ES-I3 (cell line): Measurements from ENCODE around the gene VIT.

Experiments used
- H3K36me3 ChIP-seq: 2 replicates; pipeline ENCODE4 v1.6.1; 2013; ENCODE audit warnings: mild to moderate bottlenecking, low read length, control low read depth, moderate library complexity; ENCODE audit not compliant: insufficient read depth
- H3K4me1 ChIP-seq: 2 replicates; pipeline ENCODE4 v1.6.1; 2013; ENCODE audit warnings: mild to moderate bottlenecking, control low read depth, low read length; ENCODE audit not compliant: insufficient read depth
- H3K9ac ChIP-seq: 2 replicates; pipeline ENCODE4 v1.6.1; 2013; ENCODE audit warnings: low read depth, mild to moderate bottlenecking, low read length, moderate library complexity
- H3K9me3 ChIP-seq: 2 replicates; pipeline ENCODE4 v1.6.1; 2013; ENCODE audit warnings: mild to moderate bottlenecking, low read length, moderate library complexity; ENCODE audit not compliant: control insufficient read depth, insufficient read depth

VIT gene

DNA sequence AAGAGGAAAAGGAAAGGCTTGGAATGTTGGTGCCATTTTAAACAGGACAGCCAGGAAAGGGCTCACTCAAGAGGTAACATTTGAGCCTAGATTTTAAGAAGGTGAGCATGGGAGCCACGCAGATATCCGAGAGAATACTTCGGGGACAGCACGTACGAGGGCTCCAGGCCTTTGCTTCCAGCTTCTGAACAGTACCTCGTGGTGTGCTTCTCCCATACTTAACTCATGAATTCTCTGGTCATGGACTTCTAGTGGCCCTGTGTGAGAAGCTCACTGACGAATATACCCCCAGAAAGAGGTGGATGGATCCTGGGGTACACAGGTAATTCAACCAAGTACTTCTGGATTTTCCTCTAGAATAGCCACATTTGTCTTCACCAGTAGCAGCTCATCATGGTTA, 2.7 kb upstream of the VIT start:
- Histone ChIP-seq H3K36me3 (no peaks in the 10 kb centered on the region), H3K9ac (no peak overlapping the region), H3K9me3 (no peaks in the 10 kb centered on the region), H3K4me1 (peaks cover 8% of the 10 kb centered on the region)

DNA sequence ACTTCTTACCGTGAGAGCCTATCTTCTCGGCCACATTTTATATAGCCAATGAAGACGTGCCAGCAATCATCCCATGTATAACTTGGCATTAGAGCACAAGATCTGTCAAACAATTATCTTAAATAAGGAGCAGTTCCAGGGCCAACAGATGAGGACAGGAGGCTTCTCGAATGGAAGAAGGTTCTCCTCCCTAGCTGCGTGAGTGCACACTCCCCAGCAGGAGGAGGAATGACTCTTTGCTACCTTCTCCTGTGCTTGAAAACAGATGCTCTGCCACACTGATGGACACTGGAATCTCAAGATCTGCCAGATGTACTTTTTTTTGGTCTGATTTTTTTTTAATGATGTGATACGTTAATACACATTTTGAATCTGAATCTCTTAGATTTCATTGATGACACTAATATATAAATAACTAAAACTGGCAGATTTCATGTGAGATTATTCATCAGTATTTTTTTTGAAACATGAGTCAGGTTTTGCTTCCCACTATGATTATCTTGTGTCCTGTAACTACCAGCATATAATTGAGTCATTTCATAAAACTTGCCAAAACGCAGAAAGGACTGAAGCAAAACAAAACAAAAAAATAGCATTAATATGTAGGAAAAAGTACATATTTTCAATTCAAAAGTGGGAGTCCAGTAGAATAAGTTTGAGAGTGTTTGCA, 626 bp upstream of the VIT start:
- H3K9me3 ChIP-seq: no peaks in the 10 kb centered on the region
- H3K4me1 ChIP-seq: peaks cover 8% of the 10 kb centered on the region
- no peak overlapping the region for H3K9ac ChIP-seq
- H3K36me3 ChIP-seq: no peaks in the 10 kb centered on the region

DNA sequence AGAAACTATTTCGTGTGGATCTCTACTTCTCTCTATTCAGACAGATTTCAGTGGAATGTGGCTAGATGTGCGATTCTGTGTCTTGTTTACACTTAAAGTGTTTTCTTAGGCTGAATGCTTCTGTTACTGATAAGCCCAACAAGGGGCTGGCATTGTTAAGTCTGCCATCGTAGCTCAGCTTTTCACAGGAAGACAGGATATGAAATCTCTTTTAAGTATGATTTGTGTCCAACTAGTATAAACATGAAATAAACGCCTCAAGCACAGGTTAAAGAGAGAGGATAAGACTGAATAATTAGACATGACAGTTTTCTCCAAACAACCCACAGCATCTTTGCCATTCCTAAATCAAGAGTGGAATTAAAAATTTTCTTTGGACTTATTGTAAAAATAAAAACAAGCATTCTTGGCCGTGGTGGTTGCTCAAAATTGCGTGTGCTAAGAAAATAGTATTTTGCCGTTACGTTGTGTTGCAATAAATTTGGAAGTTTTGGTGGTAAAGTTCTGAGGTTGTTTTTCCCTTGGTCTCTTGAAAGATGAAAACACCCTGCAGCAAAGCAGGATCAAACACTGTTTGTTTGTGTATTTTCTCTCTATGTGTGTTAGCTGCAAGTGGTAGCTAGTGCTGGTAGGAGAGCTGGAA, 1.0 kb downstream of the VIT start:
- peaks cover 18% of the 10 kb centered on the region for H3K4me1 ChIP-seq
- no peaks in the 10 kb centered on the region for H3K36me3 ChIP-seq

DNA sequence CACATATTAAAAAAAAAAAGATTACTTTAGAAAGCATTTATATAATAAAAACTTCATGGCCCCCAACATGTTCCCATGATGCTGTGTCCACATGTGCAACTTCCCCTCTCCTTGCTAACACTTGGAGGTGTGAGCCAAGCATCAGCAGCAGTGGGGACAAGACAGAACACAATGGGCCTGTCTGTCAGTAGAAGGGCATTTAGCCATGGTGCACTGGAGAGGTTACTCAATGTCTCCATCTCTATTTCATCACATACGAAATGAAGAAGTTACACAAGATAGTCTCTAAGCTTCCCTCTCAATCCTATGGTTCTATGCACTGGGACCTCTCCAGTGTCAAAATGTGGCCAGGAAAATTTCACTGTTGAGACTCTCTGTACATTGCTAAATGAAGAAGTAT, 2.5 kb downstream of the VIT start:
- Histone ChIP-seq H3K9me3 (no peaks in the 10 kb centered on the region), H3K9ac (no peak overlapping the region), H3K4me1 (peaks cover 18% of the 10 kb centered on the region), H3K36me3 (no peaks in the 10 kb centered on the region)

More for the DNA sequence above, 1.0 kb downstream of the VIT start:
- Histone ChIP-seq H3K9me3 (no peaks in the 10 kb centered on the region), H3K9ac (no peak overlapping the region)

DNA sequence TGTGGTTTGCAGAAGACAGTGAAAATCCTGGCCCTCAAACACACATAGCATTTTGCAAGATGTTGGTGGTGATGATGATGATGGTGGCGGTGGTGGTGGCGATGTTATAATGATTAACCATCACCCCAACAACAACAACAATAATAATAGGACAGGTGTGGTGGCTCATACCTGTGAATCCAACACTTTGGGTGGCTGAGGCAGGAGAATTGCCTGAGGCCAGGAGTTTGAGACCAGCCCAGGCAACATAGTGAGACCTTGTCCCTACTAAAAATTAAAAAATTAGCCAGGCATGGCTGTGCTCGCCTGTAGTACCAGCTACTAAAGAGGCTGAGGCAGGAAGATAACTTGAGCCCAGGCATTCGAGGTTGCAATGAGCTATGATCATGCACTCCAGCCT, 3.8 kb downstream of the VIT start:
- peaks cover 18% of the 10 kb centered on the region for H3K4me1 ChIP-seq
- no peaks in the 10 kb centered on the region for H3K9me3 ChIP-seq
- H3K36me3 ChIP-seq: no peaks in the 10 kb centered on the region
- no peak overlapping the region for H3K9ac ChIP-seq

DNA sequence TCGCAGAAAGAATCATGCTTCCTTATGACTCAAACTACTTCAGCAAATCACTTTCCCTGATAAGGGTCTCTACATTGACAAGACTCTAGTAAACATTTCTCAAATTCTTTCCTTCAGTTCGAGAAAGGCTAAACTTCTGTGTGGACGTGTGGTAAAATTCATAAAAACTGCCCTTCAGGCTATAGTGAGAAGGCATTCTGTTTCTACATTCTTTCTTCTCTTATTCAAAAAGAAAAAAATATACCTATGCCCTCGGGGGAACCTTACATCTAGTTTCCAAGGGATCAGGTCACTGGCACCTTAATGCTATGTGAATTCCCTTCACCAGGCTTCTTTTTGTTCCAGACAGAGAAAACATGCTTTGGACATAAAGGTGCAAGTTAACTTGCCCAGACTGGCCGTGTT, 4.9 kb downstream of the VIT start:
- H3K4me1 ChIP-seq: peaks cover 18% of the 10 kb centered on the region
- no peaks in the 10 kb centered on the region for H3K36me3 ChIP-seq
- no peak overlapping the region for H3K9ac ChIP-seq
- H3K9me3 ChIP-seq: no peaks in the 10 kb centered on the region

DNA sequence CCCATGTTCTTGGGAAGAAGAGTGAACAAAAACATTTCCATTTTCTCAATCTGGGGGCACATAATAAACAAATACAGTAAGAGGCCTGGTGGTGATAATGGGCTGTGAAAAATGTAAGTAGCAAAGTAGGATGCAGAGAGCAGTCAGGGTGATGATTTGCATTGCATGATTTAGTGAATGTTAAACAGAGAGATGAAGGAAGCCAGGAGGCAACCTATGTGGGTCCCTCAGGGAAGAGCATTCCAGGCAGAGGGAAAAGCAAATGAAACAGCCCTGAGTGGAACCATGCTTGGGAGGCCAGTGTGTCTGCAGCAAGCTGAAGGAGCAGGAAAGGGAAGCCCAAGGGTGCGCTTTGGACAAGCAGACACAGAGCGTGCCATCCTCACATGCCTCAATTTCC, 5.4 kb downstream of the VIT start:
- no peak overlapping the region for H3K9ac ChIP-seq
- H3K4me1 ChIP-seq: peaks cover 18% of the 10 kb centered on the region
- H3K36me3 ChIP-seq: no peaks in the 10 kb centered on the region
- no peaks in the 10 kb centered on the region for H3K9me3 ChIP-seq

DNA sequence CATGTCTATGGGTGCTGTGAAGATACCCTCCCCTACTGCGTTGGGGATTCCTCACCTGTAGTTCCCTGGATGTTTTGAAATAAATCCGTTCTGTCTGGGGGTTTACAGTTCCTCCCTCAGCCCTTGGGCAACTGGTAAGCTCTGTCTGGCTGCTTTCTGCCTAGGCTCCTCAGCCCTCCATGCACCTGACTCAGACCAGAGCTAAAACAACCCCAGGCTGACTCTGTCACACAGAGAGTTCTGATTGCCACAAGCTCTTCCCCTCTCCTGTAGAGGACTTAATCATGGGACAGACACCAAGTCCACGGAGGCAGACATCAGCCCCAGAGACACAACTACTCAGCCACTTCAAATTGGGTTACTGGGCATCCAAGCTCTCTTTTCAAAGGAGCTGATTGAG, 6.3 kb downstream of the VIT start:
- no peak overlapping the region for H3K9ac ChIP-seq
- H3K4me1 ChIP-seq: peaks cover 10% of the 10 kb centered on the region
- no peaks in the 10 kb centered on the region for H3K9me3 ChIP-seq
- no peaks in the 10 kb centered on the region for H3K36me3 ChIP-seq

DNA sequence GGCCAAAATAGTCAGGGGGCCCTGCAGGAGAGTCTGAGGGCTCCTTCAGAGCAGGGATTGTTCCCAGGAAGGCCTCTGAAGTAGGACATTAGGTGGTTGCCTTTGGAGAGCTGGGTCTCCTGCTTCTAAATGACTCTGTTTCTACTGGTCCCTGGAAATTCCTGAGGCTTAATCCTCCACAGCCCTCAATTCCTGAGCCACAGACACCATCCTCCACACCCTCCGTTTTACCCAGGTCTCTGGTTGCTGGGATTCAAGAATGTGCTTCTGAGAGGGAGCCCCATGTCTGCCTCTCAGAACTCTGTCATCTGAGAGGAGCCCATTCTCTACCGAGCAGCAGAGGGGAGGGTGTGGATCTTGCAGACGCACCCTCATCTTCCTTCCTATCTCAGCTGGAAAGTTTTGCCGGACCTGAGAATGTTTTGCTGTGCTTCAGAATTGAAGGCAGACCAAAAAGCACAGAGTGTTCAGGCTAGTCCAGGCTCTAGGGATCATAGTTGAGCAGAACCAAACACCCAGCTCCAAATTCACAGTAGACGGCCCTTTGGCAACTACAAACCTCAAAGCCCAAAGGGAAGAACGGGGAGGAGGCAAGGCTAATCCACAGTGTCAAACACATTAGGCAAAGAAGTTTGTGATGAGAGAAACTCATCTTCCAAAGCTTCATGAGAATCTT, 8.1 kb downstream of the VIT start:
- Histone ChIP-seq H3K36me3 (no peaks in the 10 kb centered on the region), H3K9me3 (no peaks in the 10 kb centered on the region), H3K4me1 (peaks cover 10% of the 10 kb centered on the region), H3K9ac (no peak overlapping the region)

DNA sequence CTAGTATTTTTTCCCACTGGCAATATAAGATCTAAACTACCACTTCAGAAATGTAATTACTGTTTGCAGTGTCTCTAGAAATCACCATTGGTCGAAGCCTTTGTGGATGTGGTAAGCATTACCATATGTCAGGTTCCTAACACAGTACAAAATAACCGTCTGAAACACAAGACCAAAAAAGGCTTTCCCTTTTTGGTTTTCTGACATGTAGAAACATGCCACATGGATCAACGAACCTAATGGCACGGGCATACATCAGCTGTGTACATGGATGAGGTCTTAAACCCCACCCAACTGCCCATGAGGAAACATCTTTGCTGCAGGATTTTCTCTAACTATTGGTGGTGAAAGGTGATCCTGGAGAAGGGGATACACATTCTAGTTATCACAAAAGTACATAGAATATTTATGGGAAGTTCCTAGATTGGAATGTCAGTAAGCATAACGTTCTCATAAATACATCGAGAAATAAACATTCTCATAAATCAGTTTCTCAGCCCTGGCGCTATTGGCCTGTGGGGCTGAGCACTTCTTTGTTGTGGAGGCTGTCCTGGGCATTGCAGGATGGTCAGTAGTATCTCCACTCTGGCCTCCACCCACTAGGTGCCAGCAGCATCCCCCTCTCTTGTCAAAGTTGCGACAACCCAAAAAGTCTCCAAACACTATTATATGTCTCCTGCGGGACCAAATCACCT, 9.0 kb downstream of the VIT start:
- Histone ChIP-seq H3K36me3 (no peaks in the 10 kb centered on the region), H3K9me3 (no peaks in the 10 kb centered on the region), H3K4me1 (peaks cover 10% of the 10 kb centered on the region), H3K9ac (no peak overlapping the region)

DNA sequence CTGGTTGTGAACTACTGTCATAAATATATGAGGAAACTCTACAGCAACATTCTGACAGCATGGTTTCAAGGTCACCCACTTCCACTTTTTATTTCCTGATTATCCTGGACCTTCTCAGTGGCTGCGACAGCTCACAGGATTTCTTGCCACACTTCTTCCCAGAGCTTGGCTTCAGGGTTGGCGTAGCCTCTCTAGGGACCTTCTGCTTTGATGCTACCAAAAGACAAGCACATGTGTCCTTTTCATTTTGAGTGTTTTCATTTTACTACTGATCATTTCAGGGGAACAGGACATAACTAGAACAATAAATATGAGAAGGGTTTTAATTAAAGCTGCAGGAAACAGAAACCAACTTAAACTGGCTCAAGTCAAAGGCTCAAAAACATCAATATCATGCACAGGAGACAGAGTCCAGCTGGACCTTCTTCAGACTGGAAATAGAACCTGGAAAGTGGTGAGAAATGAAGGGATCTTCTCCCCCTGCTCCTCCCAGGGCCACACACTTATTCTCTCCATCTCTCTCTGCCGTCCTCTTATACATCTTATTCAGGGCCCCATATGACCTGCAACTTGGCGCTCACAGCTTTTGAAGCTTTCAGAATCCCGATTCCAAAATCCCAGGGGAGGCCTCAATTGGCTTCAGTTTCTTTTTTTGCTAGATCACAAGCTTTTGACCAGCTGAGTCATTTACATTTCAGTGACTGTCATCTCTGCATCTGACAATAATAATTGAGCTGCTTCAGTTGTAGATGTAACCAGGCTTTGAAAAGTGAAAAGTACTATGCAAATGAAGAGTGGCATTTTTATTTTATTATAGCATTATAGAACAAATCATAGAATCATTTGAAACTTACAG, 9.7 kb downstream of the VIT start:
- Histone ChIP-seq H3K9me3 (peaks cover 5% of the 10 kb centered on the region; the same call in 1 of the 2 replicates), H3K9ac (no peak overlapping the region), H3K4me1 (peaks cover 7% of the 10 kb centered on the region), H3K36me3 (no peaks in the 10 kb centered on the region)

DNA sequence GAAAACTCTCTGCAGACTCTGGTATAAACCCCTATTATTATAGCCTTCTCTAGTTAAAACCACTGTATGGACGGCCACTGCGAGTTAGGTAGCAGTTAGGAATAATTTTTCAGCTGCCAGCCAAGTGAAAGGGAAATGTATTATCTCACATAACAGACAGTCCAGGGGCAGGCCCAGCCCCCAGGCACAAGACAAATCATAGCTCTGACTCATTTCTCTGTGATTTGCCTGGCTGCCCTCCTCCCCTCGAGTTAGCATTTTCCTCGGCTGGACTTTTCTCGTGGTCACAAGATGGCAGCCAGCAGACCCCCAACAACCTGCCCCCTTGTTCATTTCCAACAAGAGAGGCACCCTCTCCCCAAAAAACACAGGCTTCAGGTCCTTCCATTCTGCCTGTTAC, 10.5 kb downstream of the VIT start:
- H3K4me1 ChIP-seq: peaks cover 5% of the 10 kb centered on the region
- no peaks in the 10 kb centered on the region for H3K36me3 ChIP-seq

DNA sequence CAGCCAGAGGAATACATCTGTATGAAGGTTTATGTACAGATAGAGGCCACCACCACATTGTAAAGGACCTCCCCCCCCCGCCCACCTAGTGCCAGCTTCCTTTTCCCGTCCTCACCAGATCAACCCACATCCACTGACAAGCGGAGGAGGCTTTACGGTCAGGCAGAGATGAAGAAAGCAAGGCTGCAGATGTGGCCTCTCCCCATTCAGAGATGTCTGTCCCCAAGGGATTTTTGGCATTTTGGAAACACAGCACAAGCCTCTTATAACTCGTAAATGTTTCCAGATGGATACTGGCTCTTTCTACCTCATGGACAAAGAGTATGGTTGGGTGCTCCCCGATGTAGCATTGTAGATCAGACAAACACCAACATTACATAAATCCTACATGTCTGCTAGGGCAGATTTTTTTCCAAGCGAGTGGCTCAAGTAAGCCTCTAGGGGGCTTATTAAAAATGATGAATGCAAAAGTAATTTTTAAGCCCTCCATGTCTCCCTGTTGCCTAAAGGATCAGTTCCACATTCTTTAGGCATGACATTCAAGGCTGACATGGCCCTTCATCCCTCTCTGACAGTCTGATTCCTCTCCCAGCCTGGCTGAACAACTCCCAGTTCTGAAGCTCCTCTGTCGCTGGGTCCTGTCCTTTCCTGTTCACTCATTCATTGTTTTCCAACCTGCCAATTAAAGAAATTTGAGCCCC, 11.7 kb downstream of the VIT start:
- no peaks in the 10 kb centered on the region for H3K36me3 ChIP-seq
- peaks cover 11% of the 10 kb centered on the region for H3K4me1 ChIP-seq
- H3K9ac ChIP-seq: no peak overlapping the region
- H3K9me3 ChIP-seq: peaks cover 5% of the 10 kb centered on the region; the same call in 1 of the 2 replicates

More for the DNA sequence above, 10.5 kb downstream of the VIT start:
- Histone ChIP-seq H3K9me3 (peaks cover 5% of the 10 kb centered on the region; the same call in 1 of the 2 replicates), H3K9ac (no peak overlapping the region)
